Thyroid gland (tissue), 4 donors: ENCODE measurements around the gene CRAT.

Source experiments
- POLR2A ChIP-seq, 2 donors: fragments of 450-650 bp; IDR thresholded peaks; one replicate each; pipeline ENCODE4 v1.6.1; 2017; ENCODE audit warnings: antibody characterized with exemption in 2 of 2, mild to moderate bottlenecking in 2 of 2, moderate library complexity in 1 of 2
- TF ChIP-seq, protein P1 (sequence below), 6 experiments: fragments of 200-600 bp in 3 of 6; fragments of 450-650 bp in 3 of 6; sonication (generic) in 3 of 6; IDR thresholded peaks; one replicate each; pipeline ENCODE4 v1.5.1; 2016 to 2019; ENCODE audit warnings: antibody characterized with exemption in 6 of 6, mild to moderate bottlenecking in 2 of 6, inconsistent platforms in 1 of 6, moderate library complexity in 1 of 6

DNA sequence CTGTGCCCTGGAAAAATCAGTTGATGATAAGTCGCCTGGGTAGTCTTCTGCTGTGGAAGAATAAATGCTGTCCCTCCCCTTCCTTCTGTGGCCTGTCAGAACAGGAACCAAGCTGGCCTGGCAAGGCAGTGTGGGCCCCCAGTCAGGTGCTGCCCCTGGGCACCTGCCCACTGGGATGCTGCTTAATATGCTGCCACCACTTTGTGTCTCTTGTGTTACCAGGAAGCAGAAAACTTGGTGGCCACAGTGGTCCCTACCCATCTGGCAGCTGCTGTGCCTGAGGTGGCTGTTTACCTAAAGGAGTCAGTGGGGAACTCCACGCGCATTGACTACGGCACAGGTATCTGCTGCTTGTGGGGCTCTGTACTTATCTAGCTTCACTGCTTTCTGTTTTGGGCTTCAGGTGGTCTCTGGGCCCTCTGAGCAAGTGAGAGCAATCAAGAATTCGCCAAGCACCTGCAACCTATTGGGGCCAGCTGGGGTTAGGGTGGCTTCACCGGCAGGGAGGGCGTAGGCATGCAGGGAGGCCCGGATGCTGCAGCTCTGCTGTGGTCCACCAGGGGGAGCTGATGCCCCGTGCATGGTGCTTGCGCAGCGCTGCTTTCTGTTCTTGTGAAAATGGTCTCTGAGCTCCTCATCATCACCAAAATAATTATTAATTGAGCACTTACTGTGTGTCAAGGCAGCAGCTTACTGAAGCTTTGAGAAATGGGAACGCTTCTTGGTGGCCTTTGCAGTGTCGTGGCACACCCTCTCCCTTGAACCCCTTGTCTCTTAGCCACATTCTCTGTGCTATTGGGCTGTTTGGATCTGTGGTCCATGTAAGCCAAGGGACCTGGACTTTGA is 20.9 kb upstream of the CRAT start:
- TF ChIP-seq, protein P1, sequence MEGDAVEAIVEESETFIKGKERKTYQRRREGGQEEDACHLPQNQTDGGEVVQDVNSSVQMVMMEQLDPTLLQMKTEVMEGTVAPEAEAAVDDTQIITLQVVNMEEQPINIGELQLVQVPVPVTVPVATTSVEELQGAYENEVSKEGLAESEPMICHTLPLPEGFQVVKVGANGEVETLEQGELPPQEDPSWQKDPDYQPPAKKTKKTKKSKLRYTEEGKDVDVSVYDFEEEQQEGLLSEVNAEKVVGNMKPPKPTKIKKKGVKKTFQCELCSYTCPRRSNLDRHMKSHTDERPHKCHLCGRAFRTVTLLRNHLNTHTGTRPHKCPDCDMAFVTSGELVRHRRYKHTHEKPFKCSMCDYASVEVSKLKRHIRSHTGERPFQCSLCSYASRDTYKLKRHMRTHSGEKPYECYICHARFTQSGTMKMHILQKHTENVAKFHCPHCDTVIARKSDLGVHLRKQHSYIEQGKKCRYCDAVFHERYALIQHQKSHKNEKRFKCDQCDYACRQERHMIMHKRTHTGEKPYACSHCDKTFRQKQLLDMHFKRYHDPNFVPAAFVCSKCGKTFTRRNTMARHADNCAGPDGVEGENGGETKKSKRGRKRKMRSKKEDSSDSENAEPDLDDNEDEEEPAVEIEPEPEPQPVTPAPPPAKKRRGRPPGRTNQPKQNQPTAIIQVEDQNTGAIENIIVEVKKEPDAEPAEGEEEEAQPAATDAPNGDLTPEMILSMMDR (IDR thresholded peaks at IDR 0.05) = peak; percentile 87 to 99 (median 96)
- TF ChIP-seq POLR2A (IDR thresholded peaks at IDR 0.05) = no peak
